GM06990 (cell line): Measurements from ENCODE around the gene TIMM50.

Experiments used
- DNase-seq: peaks from one replicate; pipeline ENCODE4 v3.0.0-alpha.2; 2011; ENCODE audit not compliant: insufficient read length; ENCODE audit errors: extremely low read depth
- H3K27me3 ChIP-seq: replicated peaks from 2 replicates; pipeline ENCODE4 v1.6.0; 2011; ENCODE audit warnings: low read length; ENCODE audit not compliant: control insufficient read depth, insufficient read depth
- H3K36me3 ChIP-seq: 2 replicates; pipeline ENCODE4 v1.5.1; 2011; ENCODE audit warnings: low read length; ENCODE audit not compliant: control insufficient read depth, insufficient read depth
- H3K4me3 ChIP-seq: replicated peaks from 2 replicates; pipeline ENCODE4 v1.5.1; 2011; ENCODE audit warnings: low read depth, mild to moderate bottlenecking, control low read depth, low read length
- CTCF ChIP-seq: IDR thresholded peaks from 2 replicates; pipeline ENCODE4 v1.5.1; 2011; ENCODE audit warnings: low read length, control low read depth, mild to moderate bottlenecking, inconsistent platforms; ENCODE audit not compliant: insufficient read depth, poor library complexity, severe bottlenecking

TIMM50 gene

GRCh38 chr19:39507715-39508364 lies 27.2 kb downstream of the TIMM50 start:
- Histone ChIP-seq H3K27me3 (no peaks in the 10 kb centered on the region), H3K36me3 (no peaks in the 10 kb centered on the region), H3K4me3 (peak overlapping the region; percentile 68)
- DNase-seq: no peak
- TF ChIP-seq CTCF: no peak

- Histone ChIP-seq H3K27me3 (no peaks in the 10 kb centered on the region; the same call in 1 of the 2 replicates), H3K4me3 (no peak overlapping the region), H3K36me3 (no peaks in the 10 kb centered on the region)
- DNase-seq: no peak
- TF ChIP-seq CTCF: no peak
Measured at GRCh38 chr19:39508629-39509028, 28.0 kb downstream of the TIMM50 start.

- H3K27me3 ChIP-seq: no peaks in the 10 kb centered on the region; the same call in 1 of the 2 replicates
- DNase-seq: no peak
Measured at GRCh38 chr19:39509233-39509632, 28.6 kb downstream of the TIMM50 start.

GRCh38 chr19:39512988-39513387 lies 32.4 kb downstream of the TIMM50 start:
- no peak for DNase-seq
- no peak for TF ChIP-seq CTCF
- H3K4me3 ChIP-seq: no peak overlapping the region
- no peaks in the 10 kb centered on the region for H3K36me3 ChIP-seq
- no peaks in the 10 kb centered on the region; the same call in none of the 2 replicates for H3K27me3 ChIP-seq

More at GRCh38 chr19:39509233-39509632, 28.6 kb downstream of the TIMM50 start:
- H3K4me3 ChIP-seq: no peak overlapping the region
- TF ChIP-seq CTCF: no peak
- H3K36me3 ChIP-seq: no peaks in the 10 kb centered on the region

GRCh38 chr19:39514840-39515550 lies 34.4 kb downstream of the TIMM50 start, which contains the start of gene SELENOV:
Gene SELENOV, plus strand, starts transcription at chr19:39515139. Its CDS starts 74 bp downstream, at chr19:39515213.
- Histone ChIP-seq H3K4me3 (peak within 1 kb of the TSS; percentile 35), H3K27me3 (no peaks in the 10 kb centered on the region; the same call in none of the 2 replicates), H3K36me3 (no peaks in the 10 kb centered on the region)
- peak; percentile 27 for DNase-seq
- TF ChIP-seq CTCF: peak; percentile 34
